Lower leg skin (tissue), 4 donors: ENCODE results near the gene BAZ1A. TPM values are rescaled to one million over a fixed set of nuclear protein-coding genes. Genes with fewer than 3 reads are reported as not detected.
A peak's percentile ranks its signal among the peaks of the same experiment; 100 is the strongest.

ENCODE experiments used
- DNase-seq, 2 donors: peaks; one replicate each; pipeline ENCODE4 v3.0.0-alpha.2; 2019; ENCODE audit warnings: low spot score in 2 of 2
- H3K4me3 ChIP-seq: fragments of 200-600 bp; sonication (generic); 2 replicates; pipeline ENCODE4 v1.5.1; 2017; ENCODE audit warnings: mild to moderate bottlenecking, low read depth; ENCODE audit not compliant: poor library complexity, severe bottlenecking
- CTCF ChIP-seq, 3 donors: fragments of 450-650 bp; IDR thresholded peaks; one replicate each; pipeline ENCODE4 v1.5.1; 2016; ENCODE audit warnings: antibody characterized with exemption in 3 of 3, mild to moderate bottlenecking in 3 of 3, moderate library complexity in 2 of 3
- POLR2A ChIP-seq, 2 donors: fragments of 450-650 bp; IDR thresholded peaks; one replicate each; pipeline ENCODE4 v1.6.1; 2016 to 2017; ENCODE audit warnings: antibody characterized with exemption in 2 of 2, mild to moderate bottlenecking in 1 of 2, moderate library complexity in 1 of 2
- WGBS, 2 donors: methylation state at CpG; one replicate each; pipeline ENCODE4 v1.1.5; 2018; 5-methylcytosine and 5-hydroxymethylcytosine counted together
- intact Hi-C: fragments of 100-400 bp; cut with DNase I; formaldehyde crosslinking; loops from one replicate; pipeline ENCODE4 v1.15.0; 2023; ENCODE audit warnings: low total_unique reads
- total RNA-seq, 4 donors: library from RNA; depleted of rRNA; stranded (reverse); fragments of >200 nt; gene quantifications; one replicate each; pipeline ENCODE4 v1.1.0, GENCODE V29; 2016

BAZ1A gene
- total RNA-seq, 4 donors from 2014 or later, result 27.7 to 47.9 (median 42.1) TPM

GRCh38 chr14:34714320-34715126 is 160.6 kb downstream of the BAZ1A start, which contains the start of gene CFL2:
Gene CFL2, minus strand, starts transcription at chr14:34714593. Its CDS starts 53 bp downstream, at chr14:34714540.
- intact Hi-C loops, result no loop called here
- H3K4me3 ChIP-seq, result peak within 1 kb of the TSS; percentile 97
- TF ChIP-seq CTCF (IDR thresholded peaks at IDR 0.05) (no peak), POLR2A (IDR thresholded peaks at IDR 0.05) (peak in 1 of 2 donors; percentile 22)
- WGBS, 2 donors, result 0% methylated on average over 13 to 43 of the region's 76 CpGs
- peak; percentile 51 to 95 for DNase-seq

- 3% methylated on average over 20 to 29 of the region's 33 CpGs for WGBS, 2 donors
- TF ChIP-seq CTCF (IDR thresholded peaks at IDR 0.05), result no peak
- no peak for TF ChIP-seq POLR2A (IDR thresholded peaks at IDR 0.05)
- peak in 1 of 2 donors; percentile 22 for DNase-seq
- intact Hi-C loops, result no loop called here
- H3K4me3 ChIP-seq, result peak overlapping the region; percentile 97
Measured at GRCh38 chr14:34713681-34714319, 161.4 kb downstream of the BAZ1A start.

GRCh38 chr14:34713122-34713680 is 162.0 kb downstream of the BAZ1A start:
- WGBS, 2 donors, result 54 to 57% methylated on average over 6 of the region's 6 CpGs
- H3K4me3 ChIP-seq, result no peak overlapping the region
- TF ChIP-seq CTCF (IDR thresholded peaks at IDR 0.05) (no peak), POLR2A (IDR thresholded peaks at IDR 0.05) (no peak)
- no peak for DNase-seq
- intact Hi-C loops, result no loop called here

- no peak for TF ChIP-seq POLR2A (IDR thresholded peaks at IDR 0.05)
- TF ChIP-seq CTCF (IDR thresholded peaks at IDR 0.05), result no peak
- H3K4me3 ChIP-seq, result no peak overlapping the region
- 63 to 66% methylated on average over 4 of the region's 4 CpGs for WGBS, 2 donors
- DNase-seq, result no peak
- intact Hi-C loops, result no loop called here
Measured at GRCh38 chr14:34711796-34712712, 163.1 kb downstream of the BAZ1A start.

GRCh38 chr14:34711169-34711568 is 164.0 kb downstream of the BAZ1A start:
- no peak for DNase-seq
- H3K4me3 ChIP-seq, result no peak overlapping the region
- 41 to 46% methylated on average over 3 of the region's 3 CpGs for WGBS, 2 donors
- intact Hi-C loops, result no loop called here
- TF ChIP-seq CTCF (IDR thresholded peaks at IDR 0.05), result no peak
- TF ChIP-seq POLR2A (IDR thresholded peaks at IDR 0.05), result no peak
